Astrocyte (in vitro differentiated cells and primary cell): ENCODE results near the gene CDH23. TPM values are rescaled to one million over a fixed set of nuclear protein-coding genes. Genes with fewer than 3 reads are reported as not detected.
"Not testable (repeated sequence)": the region's sequence is repeated elsewhere in the genome, so short reads cannot be mapped to it uniquely, and the experiment has no call there.

Source experiments
- DNase-seq: peaks from one replicate; pipeline ENCODE4 v3.0.0-alpha.2; 2010; ENCODE audit warnings: low read depth
- FAIRE-seq: peaks from 2 replicates; lab custom pipeline; 2011; peaks lifted over from hg19 to GRCh38; lab: Jason Lieb, UNC
- H2AFZ ChIP-seq: 2 replicates; pipeline ENCODE4 v1.6.0; 2012; ENCODE audit warnings: low read depth, low read length, inconsistent platforms
- H3K27ac ChIP-seq: 2 replicates; pipeline ENCODE4 v1.5.1; 2011; ENCODE audit warnings: low read depth, low read length, inconsistent platforms
- H3K27me3 ChIP-seq: 2 replicates; pipeline ENCODE4 v1.6.0; 2011; ENCODE audit warnings: low read length, inconsistent platforms; ENCODE audit not compliant: insufficient read depth
- H3K36me3 ChIP-seq: 2 replicates; pipeline ENCODE4 v1.5.1; 2011; ENCODE audit warnings: low read length, inconsistent platforms; ENCODE audit not compliant: insufficient read depth
- H3K4me1 ChIP-seq: 2 replicates; pipeline ENCODE4 v1.5.1; 2011; ENCODE audit warnings: low read length, inconsistent platforms; ENCODE audit not compliant: insufficient read depth
- H3K4me2 ChIP-seq: 2 replicates; pipeline ENCODE4 v1.6.0; 2012; ENCODE audit warnings: low read length, inconsistent platforms
- H3K4me3 ChIP-seq: 2 replicates; pipeline ENCODE4 v1.5.1; 2011; ENCODE audit warnings: low read depth, mild to moderate bottlenecking, low read length, inconsistent platforms; ENCODE audit not compliant: insufficient read depth
- H3K79me2 ChIP-seq: 2 replicates; pipeline ENCODE4 v1.6.0; 2012; ENCODE audit warnings: mild to moderate bottlenecking, low read length, inconsistent platforms; ENCODE audit not compliant: insufficient read depth
- H3K9ac ChIP-seq: 2 replicates; pipeline ENCODE4 v1.6.0; 2012; ENCODE audit warnings: mild to moderate bottlenecking, low read length, inconsistent platforms
- H3K9me3 ChIP-seq: 2 replicates; pipeline ENCODE4 v1.5.1; 2012; ENCODE audit warnings: low read depth, mild to moderate bottlenecking, low read length, inconsistent platforms; ENCODE audit not compliant: insufficient read depth
- H4K20me1 ChIP-seq: 2 replicates; pipeline ENCODE4 v1.6.0; 2012; ENCODE audit warnings: low read length, inconsistent platforms; ENCODE audit not compliant: insufficient read depth
- H3K27ac Mint-ChIP-seq: one replicate; pipeline ENCODE4 v1.8.0; 2021; ENCODE audit warnings: mild to moderate bottlenecking, mixed read lengths; ENCODE audit not compliant: unreplicated experiment
- H3K27me3 Mint-ChIP-seq: one replicate; pipeline ENCODE4 v1.8.0; 2021; ENCODE audit warnings: low read depth, mixed read lengths; ENCODE audit not compliant: unreplicated experiment
- H3K36me3 Mint-ChIP-seq: one replicate; pipeline ENCODE4 v1.8.0; 2021; ENCODE audit warnings: low read depth, mixed read lengths; ENCODE audit not compliant: unreplicated experiment
- H3K4me1 Mint-ChIP-seq: one replicate; pipeline ENCODE4 v1.8.0; 2021; ENCODE audit warnings: low read depth, mixed read lengths; ENCODE audit not compliant: unreplicated experiment
- H3K4me3 Mint-ChIP-seq: one replicate; pipeline ENCODE4 v1.8.0; 2021; ENCODE audit warnings: mild to moderate bottlenecking, moderate library complexity, mixed read lengths; ENCODE audit not compliant: unreplicated experiment
- H3K9me3 Mint-ChIP-seq: one replicate; pipeline ENCODE4 v1.8.0; 2021; ENCODE audit warnings: mild to moderate bottlenecking, mixed read lengths; ENCODE audit not compliant: unreplicated experiment
- EZH2 ChIP-seq: IDR thresholded peaks from 2 replicates; pipeline ENCODE4 v1.6.1; 2012; ENCODE audit warnings: mild to moderate bottlenecking, low read length, inconsistent platforms; ENCODE audit not compliant: insufficient read depth
- total RNA-seq: library from RNA; stranded (reverse); gene quantifications from 2 replicates; pipeline ENCODE4 v1.2.1, GENCODE V29; 2021
- TF ChIP-seq, protein P1 (sequence below): IDR thresholded peaks from 2 replicates; pipeline ENCODE4 v1.5.1; 2011; ENCODE audit warnings: low read depth, mild to moderate bottlenecking, inconsistent platforms, low read length, moderate library complexity; ENCODE audit not compliant: insufficient read depth

CDH23 gene
- total RNA-seq, 1 donor from 2014 or later = not detected

DNA sequence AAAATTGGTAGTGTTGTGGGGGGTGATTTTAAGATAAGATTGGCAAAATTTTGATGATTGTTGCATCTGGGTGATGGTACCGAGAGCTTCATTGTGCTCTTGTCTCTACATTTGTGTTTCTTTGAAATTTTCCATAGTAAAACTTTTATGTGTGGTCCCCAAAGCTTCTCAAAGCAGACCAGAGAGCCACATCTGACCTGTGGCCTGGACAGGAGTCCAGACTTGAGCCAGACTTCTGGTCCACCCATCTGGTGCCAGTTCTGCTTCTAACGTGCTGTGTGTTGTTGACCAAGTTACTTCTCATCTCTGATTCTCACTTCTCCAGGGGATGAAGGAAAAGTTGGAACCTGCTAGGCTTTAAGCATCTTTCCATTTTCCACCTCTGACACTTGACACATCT, 202.8 kb downstream of the CDH23 start:
- Mint-ChIP-seq H3K27ac (no peak overlapping the region), H3K9me3 (no peaks in the 10 kb centered on the region), H3K27me3 (peaks cover 30% of the 10 kb centered on the region), H3K4me1 (peaks cover 14% of the 10 kb centered on the region), H3K36me3 (peaks cover 2% of the 10 kb centered on the region), H3K4me3 (no peak overlapping the region)
- H3K27me3 ChIP-seq = no peaks in the 10 kb centered on the region
- no peak overlapping the region for H2AFZ ChIP-seq
- H3K4me3 ChIP-seq = no peak overlapping the region
- H3K79me2 ChIP-seq = no peaks in the 10 kb centered on the region
- peaks cover 15% of the 10 kb centered on the region for H3K4me1 ChIP-seq
- H3K4me2 ChIP-seq = no peak overlapping the region
- H3K36me3 ChIP-seq = no peaks in the 10 kb centered on the region
- peaks cover 2% of the 10 kb centered on the region for H3K9me3 ChIP-seq
- H3K27ac ChIP-seq = no peak overlapping the region
- H4K20me1 ChIP-seq = no peaks in the 10 kb centered on the region
- FAIRE-seq = no peak
- TF ChIP-seq EZH2 = no peak
- TF ChIP-seq, protein P1, sequence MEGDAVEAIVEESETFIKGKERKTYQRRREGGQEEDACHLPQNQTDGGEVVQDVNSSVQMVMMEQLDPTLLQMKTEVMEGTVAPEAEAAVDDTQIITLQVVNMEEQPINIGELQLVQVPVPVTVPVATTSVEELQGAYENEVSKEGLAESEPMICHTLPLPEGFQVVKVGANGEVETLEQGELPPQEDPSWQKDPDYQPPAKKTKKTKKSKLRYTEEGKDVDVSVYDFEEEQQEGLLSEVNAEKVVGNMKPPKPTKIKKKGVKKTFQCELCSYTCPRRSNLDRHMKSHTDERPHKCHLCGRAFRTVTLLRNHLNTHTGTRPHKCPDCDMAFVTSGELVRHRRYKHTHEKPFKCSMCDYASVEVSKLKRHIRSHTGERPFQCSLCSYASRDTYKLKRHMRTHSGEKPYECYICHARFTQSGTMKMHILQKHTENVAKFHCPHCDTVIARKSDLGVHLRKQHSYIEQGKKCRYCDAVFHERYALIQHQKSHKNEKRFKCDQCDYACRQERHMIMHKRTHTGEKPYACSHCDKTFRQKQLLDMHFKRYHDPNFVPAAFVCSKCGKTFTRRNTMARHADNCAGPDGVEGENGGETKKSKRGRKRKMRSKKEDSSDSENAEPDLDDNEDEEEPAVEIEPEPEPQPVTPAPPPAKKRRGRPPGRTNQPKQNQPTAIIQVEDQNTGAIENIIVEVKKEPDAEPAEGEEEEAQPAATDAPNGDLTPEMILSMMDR = no peak
- no peak overlapping the region for H3K9ac ChIP-seq
- no peak for DNase-seq

DNA sequence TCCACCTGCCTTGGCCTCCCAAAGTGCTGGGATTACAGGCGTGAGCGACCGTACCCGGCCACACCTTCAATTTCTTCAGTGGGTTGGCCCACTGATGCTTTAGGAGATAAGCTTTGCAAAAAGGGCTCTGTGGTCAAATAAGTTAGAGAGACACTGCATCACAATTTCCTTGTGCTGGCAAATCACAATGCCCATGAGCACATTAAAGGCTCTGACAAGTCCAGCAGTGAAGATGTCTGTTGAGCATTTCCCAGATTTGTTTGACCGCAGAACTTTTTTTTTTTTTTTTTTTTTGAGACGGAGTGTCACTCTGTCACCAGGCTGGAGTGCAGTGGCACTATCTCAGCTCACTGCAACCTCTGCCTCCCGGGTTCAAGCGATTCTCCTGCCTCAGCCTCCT, 203.5 kb downstream of the CDH23 start:
- H3K4me3 ChIP-seq, H3K79me2 ChIP-seq, H2AFZ ChIP-seq, H3K27me3 ChIP-seq, H3K4me3 Mint-ChIP-seq, DNase-seq, H3K9me3 ChIP-seq, H3K36me3 Mint-ChIP-seq, H3K27ac Mint-ChIP-seq, H4K20me1 ChIP-seq, FAIRE-seq, H3K9me3 Mint-ChIP-seq, H3K27ac ChIP-seq, H3K36me3 ChIP-seq: not testable (repeated sequence)
- Histone ChIP-seq H3K4me1 (peaks cover 15% of the 10 kb centered on the region), H3K9ac (peak overlapping the region; percentile 39), H3K4me2 (peak overlapping the region; percentile 36)
- Mint-ChIP-seq H3K4me1 (peaks cover 15% of the 10 kb centered on the region), H3K27me3 (peaks cover 29% of the 10 kb centered on the region)

GRCh38 chr10:71600849-71601248, 204.1 kb downstream of the CDH23 start:
- DNase-seq = peak; percentile 85
- TF ChIP-seq, protein P1 = no peak
- TF ChIP-seq EZH2 = no peak
- Histone ChIP-seq H3K27ac (peak overlapping the region; percentile 43), H3K4me1 (peaks cover 15% of the 10 kb centered on the region), H2AFZ (no peak overlapping the region), H3K4me2 (peak overlapping the region; percentile 36), H3K9ac (peak overlapping the region; percentile 39), H4K20me1 (no peaks in the 10 kb centered on the region), H3K27me3 (no peaks in the 10 kb centered on the region), H3K4me3 (no peak overlapping the region), H3K36me3 (no peaks in the 10 kb centered on the region), H3K79me2 (no peaks in the 10 kb centered on the region), H3K9me3 (peaks cover 2% of the 10 kb centered on the region)
- no peak overlapping the region for H3K27ac Mint-ChIP-seq
- H3K36me3 Mint-ChIP-seq = peaks cover 2% of the 10 kb centered on the region
- H3K4me3 Mint-ChIP-seq = no peak overlapping the region
- FAIRE-seq = peak; percentile 88
- H3K27me3 Mint-ChIP-seq = peaks cover 25% of the 10 kb centered on the region
- peaks cover 20% of the 10 kb centered on the region for H3K4me1 Mint-ChIP-seq
- H3K9me3 Mint-ChIP-seq = no peaks in the 10 kb centered on the region
